Measurements from ENCODE around the gene ADGRG2. TPM values are rescaled to one million over a fixed set of nuclear protein-coding genes. Genes with fewer than 3 reads are reported as not detected.

The ADGRG2 gene
- total and polyA plus RNA-seq, 7 experiments from 2014 or later, result 0.08 TPM; not detected in 6

DNA sequence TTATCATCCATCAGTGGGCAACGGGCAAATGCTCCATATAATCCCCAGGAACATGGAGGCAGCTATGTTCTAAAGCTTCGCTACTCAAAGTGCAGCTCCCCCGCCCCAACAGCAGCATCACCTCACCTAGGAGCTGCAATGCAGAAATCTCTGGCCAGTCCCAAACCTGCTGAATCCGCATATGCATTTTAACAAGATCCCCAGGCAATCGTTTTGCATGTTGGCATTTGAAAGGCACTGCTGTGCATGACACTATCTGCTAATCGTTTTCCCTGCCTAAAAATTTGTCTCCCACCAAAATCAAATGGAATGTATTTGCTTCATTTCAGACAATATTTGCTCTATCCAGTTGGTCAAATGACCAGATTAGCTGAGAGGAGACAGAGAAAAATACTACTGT is 15.2 kb downstream of the ADGRG2 start:
- H3K9me3 ChIP-seq (ENCODE audit: control insufficient read depth in 2 of 3, low read length in 3 of 3), result no peaks in the 10 kb centered on the region
- DNase-seq (no peak), ATAC-seq (no peak)
- no peak overlapping the region for H3K27ac Mint-ChIP-seq
- intact Hi-C loops (cut with micrococcal nuclease), result no loop called here
- H3K36me3 ChIP-seq (ENCODE audit: control insufficient read depth in 2 of 3, insufficient read depth in 3 of 3, low read length in 3 of 3), result no peaks in the 10 kb centered on the region
- no peaks in the 10 kb centered on the region for H3K27me3 ChIP-seq (ENCODE audit: control insufficient read depth in 2 of 2, insufficient read depth in 2 of 2, low read length in 2 of 2)
- H3K36me3 Mint-ChIP-seq, result no peaks in the 10 kb centered on the region
- H3K4me3 Mint-ChIP-seq, result no peak overlapping the region
- ChIA-PET POLR2A (no interaction called here), CTCF (interaction anchor here (0.7 kb wide), 1 partner anchor 25 kb away, joined by 7 read pairs; no protein-coding TSS in a partner anchor)
- peaks cover 0 to 9% (median 0%) of the 10 kb centered on the region in 11 donors for H3K9me3 Mint-ChIP-seq
- H3K27ac ChIP-seq (ENCODE audit: low read depth, low read length), result no peak overlapping the region
- peaks cover 9 to 48% (median 31%) of the 10 kb centered on the region in 5 donors for H3K27me3 Mint-ChIP-seq
- H3K4me3 ChIP-seq (ENCODE audit: low read length), result no peak overlapping the region
- no peaks in the 10 kb centered on the region for H3K4me1 Mint-ChIP-seq
- H3K4me1 ChIP-seq (ENCODE audit: control insufficient read depth in 2 of 2, insufficient read depth in 2 of 2, low read length in 2 of 2), result no peaks in the 10 kb centered on the region

GRCh38 chrX:19100586-19100985 is 21.7 kb downstream of the ADGRG2 start:
- Mint-ChIP-seq H3K4me1 (no peaks in the 10 kb centered on the region), H3K4me3 (no peak overlapping the region), H3K36me3 (no peaks in the 10 kb centered on the region), H3K9me3 (peaks cover 0 to 6% (median 0%) of the 10 kb centered on the region in 11 donors), H3K27me3 (peaks cover 0 to 4% (median 0%) of the 10 kb centered on the region in 5 donors), H3K27ac (no peak overlapping the region)
- CTCF ChIA-PET, result no interaction called here
- Histone ChIP-seq H3K27ac (ENCODE audit: low read depth, low read length) (no peak overlapping the region), H3K27me3 (ENCODE audit: control insufficient read depth in 2 of 2, insufficient read depth in 2 of 2, low read length in 2 of 2) (no peaks in the 10 kb centered on the region), H3K4me3 (ENCODE audit: low read length) (no peak overlapping the region), H3K9me3 (ENCODE audit: control insufficient read depth in 2 of 3, low read length in 3 of 3) (no peaks in the 10 kb centered on the region), H3K36me3 (ENCODE audit: control insufficient read depth in 2 of 3, insufficient read depth in 3 of 3, low read length in 3 of 3) (no peaks in the 10 kb centered on the region), H3K4me1 (ENCODE audit: control insufficient read depth in 2 of 2, insufficient read depth in 2 of 2, low read length in 2 of 2) (no peaks in the 10 kb centered on the region)
- POLR2A ChIA-PET, result no interaction called here
- DNase-seq (no peak), ATAC-seq (no peak)
- intact Hi-C loops (cut with micrococcal nuclease), result no loop called here

DNA sequence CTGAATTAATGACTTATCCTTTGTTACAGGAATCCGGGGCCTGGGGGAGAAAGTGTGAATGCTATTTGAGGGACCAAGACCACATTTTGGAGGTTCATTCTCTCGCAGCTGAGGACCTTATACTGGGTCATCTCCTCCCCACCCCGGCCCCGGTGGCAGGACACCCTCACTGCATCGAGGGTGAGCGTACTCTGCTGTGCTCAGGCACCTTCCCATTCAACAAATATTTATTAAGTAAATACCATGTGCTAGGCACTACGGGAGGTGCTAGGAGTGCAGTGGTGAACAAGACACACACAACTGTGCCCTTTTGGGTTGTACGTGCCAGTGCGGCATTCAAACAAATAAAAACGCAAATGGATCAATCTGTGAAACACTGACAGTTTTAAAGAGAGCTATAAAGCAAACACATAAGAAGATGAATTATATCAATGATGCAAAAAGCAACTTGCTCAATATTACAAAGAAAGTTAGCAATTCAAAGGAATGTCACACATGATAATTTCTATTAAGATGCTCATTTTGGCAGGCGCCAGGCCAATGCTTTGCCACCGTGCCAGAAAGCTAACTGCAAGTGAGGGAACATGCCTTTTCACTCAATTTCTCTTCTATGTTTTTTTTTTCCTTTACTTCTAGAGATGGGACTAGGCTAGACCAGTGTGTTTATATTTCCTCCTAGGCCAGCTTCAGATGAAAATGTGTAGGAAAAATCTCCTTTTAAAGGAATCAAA is 24.6 kb downstream of the ADGRG2 start:
- Mint-ChIP-seq H3K4me3 (no peak overlapping the region), H3K27ac (no peak overlapping the region), H3K27me3 (peaks cover 0 to 4% (median 0%) of the 10 kb centered on the region in 5 donors), H3K36me3 (no peaks in the 10 kb centered on the region), H3K4me1 (no peaks in the 10 kb centered on the region), H3K9me3 (peaks cover 0 to 5% (median 0%) of the 10 kb centered on the region in 11 donors)
- H3K27me3 ChIP-seq (ENCODE audit: control insufficient read depth in 2 of 2, insufficient read depth in 2 of 2, low read length in 2 of 2), result no peaks in the 10 kb centered on the region
- POLR2A ChIA-PET, result no interaction called here
- CTCF ChIA-PET, result no interaction called here
- H3K36me3 ChIP-seq (ENCODE audit: control insufficient read depth in 2 of 3, insufficient read depth in 3 of 3, low read length in 3 of 3), result no peaks in the 10 kb centered on the region
- H3K27ac ChIP-seq (ENCODE audit: low read depth, low read length), result no peak overlapping the region
- H3K9me3 ChIP-seq (ENCODE audit: control insufficient read depth in 2 of 3, low read length in 3 of 3), result no peaks in the 10 kb centered on the region
- H3K4me3 ChIP-seq (ENCODE audit: low read length), result no peak overlapping the region
- intact Hi-C loops (cut with micrococcal nuclease), result no loop called here
- no peaks in the 10 kb centered on the region for H3K4me1 ChIP-seq (ENCODE audit: control insufficient read depth in 2 of 2, insufficient read depth in 2 of 2, low read length in 2 of 2)
- ATAC-seq, result no peak
- no peak for DNase-seq

DNA sequence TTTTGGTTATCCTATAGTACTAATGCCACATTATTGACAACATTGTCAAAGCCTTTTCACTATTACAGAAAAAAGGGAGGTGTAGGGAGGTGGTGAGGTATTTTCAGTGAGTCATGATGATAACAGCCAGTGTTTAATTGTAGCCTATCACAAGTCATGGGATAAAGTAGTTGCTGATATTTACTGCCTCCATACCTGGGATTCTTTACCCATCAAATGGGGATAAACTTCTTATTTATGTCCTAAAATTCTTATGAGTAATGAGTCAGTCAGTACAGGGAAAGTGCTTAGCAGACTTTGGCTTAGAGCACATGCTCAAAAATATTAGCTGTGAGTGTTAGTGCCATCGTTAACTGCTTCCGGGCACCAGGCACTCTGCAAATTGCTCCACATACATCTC is 25.7 kb downstream of the ADGRG2 start:
- H3K36me3 Mint-ChIP-seq, result no peaks in the 10 kb centered on the region
- ChIA-PET CTCF (no interaction called here), POLR2A (interaction anchor here (0.7 kb wide), 1 partner anchor 1420 kb away, joined by 3 read pairs; no protein-coding TSS in a partner anchor)
- H3K4me1 ChIP-seq (ENCODE audit: control insufficient read depth in 2 of 2, insufficient read depth in 2 of 2, low read length in 2 of 2), result no peaks in the 10 kb centered on the region
- no peaks in the 10 kb centered on the region for H3K9me3 ChIP-seq (ENCODE audit: control insufficient read depth in 2 of 3, low read length in 3 of 3)
- H3K27me3 ChIP-seq (ENCODE audit: control insufficient read depth in 2 of 2, insufficient read depth in 2 of 2, low read length in 2 of 2), result no peaks in the 10 kb centered on the region
- H3K27ac Mint-ChIP-seq, result no peak overlapping the region
- intact Hi-C loops (cut with micrococcal nuclease), result no loop called here
- no peak overlapping the region for H3K4me3 Mint-ChIP-seq
- no peaks in the 10 kb centered on the region for H3K36me3 ChIP-seq (ENCODE audit: control insufficient read depth in 2 of 3, insufficient read depth in 3 of 3, low read length in 3 of 3)
- DNase-seq (no peak), ATAC-seq (no peak)
- no peak overlapping the region for H3K27ac ChIP-seq (ENCODE audit: low read depth, low read length)
- H3K4me3 ChIP-seq (ENCODE audit: low read length), result no peak overlapping the region
- H3K9me3 Mint-ChIP-seq, result peaks cover 0 to 5% (median 0%) of the 10 kb centered on the region in 11 donors
- no peaks in the 10 kb centered on the region for H3K4me1 Mint-ChIP-seq
- peaks cover 0 to 4% (median 0%) of the 10 kb centered on the region in 5 donors for H3K27me3 Mint-ChIP-seq

- Histone ChIP-seq H3K27me3 (ENCODE audit: control insufficient read depth in 2 of 2, insufficient read depth in 2 of 2, low read length in 2 of 2) (no peaks in the 10 kb centered on the region), H3K27ac (ENCODE audit: low read depth, low read length) (no peak overlapping the region), H3K4me3 (ENCODE audit: low read length) (no peak overlapping the region), H3K36me3 (ENCODE audit: control insufficient read depth in 2 of 3, insufficient read depth in 3 of 3, low read length in 3 of 3) (no peaks in the 10 kb centered on the region), H3K9me3 (ENCODE audit: control insufficient read depth in 2 of 3, low read length in 3 of 3) (no peaks in the 10 kb centered on the region), H3K4me1 (ENCODE audit: control insufficient read depth in 2 of 2, insufficient read depth in 2 of 2, low read length in 2 of 2) (no peaks in the 10 kb centered on the region)
- Mint-ChIP-seq H3K27me3 (peaks cover 0 to 4% (median 0%) of the 10 kb centered on the region in 5 donors), H3K4me1 (no peaks in the 10 kb centered on the region), H3K27ac (no peak overlapping the region), H3K36me3 (peaks cover 0 to 15% (median 0%) of the 10 kb centered on the region in 5 donors), H3K4me3 (no peak overlapping the region), H3K9me3 (peaks cover 0 to 25% (median 10%) of the 10 kb centered on the region in 11 donors)
- POLR2A ChIA-PET, result no interaction called here
- intact Hi-C loops (cut with micrococcal nuclease), result no loop called here
- CTCF ChIA-PET, result no interaction called here
- DNase-seq (no peak), ATAC-seq (no peak)
These were observed 27.6 kb downstream of the ADGRG2 start for GRCh38 chrX:19094654-19095053.

- H3K27me3 ChIP-seq (ENCODE audit: control insufficient read depth in 2 of 2, insufficient read depth in 2 of 2, low read length in 2 of 2), result no peaks in the 10 kb centered on the region
- ATAC-seq, result no peak
- CTCF ChIA-PET, result no interaction called here
These were observed 30.7 kb downstream of the ADGRG2 start for GRCh38 chrX:19091596-19091995.

DNA sequence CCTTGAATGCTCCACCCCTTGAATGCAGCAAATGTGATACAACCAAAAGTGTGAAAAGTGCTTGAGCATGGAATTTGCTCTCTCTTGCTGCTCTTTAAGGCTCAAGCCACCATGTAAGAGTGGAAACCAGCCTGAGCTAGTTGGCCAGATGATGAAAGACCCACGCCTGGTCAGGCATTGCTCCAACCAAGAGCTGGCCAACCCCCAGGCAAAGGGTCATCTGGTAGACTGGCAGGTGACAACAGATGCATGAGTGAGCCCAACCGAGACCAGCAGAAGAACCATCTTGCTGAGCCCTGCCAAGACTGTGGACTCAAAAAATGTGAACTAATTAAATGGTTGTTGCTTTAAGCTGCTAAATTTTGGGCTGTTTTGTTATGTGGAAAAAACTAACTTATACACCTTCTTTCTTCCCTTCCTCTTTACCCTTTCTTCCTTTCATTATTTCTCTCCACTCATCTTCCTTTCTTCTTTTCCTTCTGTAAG is 32.7 kb downstream of the ADGRG2 start:
- Mint-ChIP-seq H3K27me3 (peaks cover 0 to 13% (median 4%) of the 10 kb centered on the region in 5 donors), H3K4me3 (no peak overlapping the region), H3K4me1 (no peaks in the 10 kb centered on the region), H3K27ac (no peak overlapping the region), H3K36me3 (peaks cover 0 to 16% (median 0%) of the 10 kb centered on the region in 5 donors), H3K9me3 (peaks cover 0 to 41% (median 14%) of the 10 kb centered on the region in 11 donors)
- Histone ChIP-seq H3K4me3 (ENCODE audit: low read length) (no peak overlapping the region), H3K27me3 (ENCODE audit: control insufficient read depth in 2 of 2, insufficient read depth in 2 of 2, low read length in 2 of 2) (no peaks in the 10 kb centered on the region), H3K36me3 (ENCODE audit: control insufficient read depth in 2 of 3, insufficient read depth in 3 of 3, low read length in 3 of 3) (no peaks in the 10 kb centered on the region), H3K9me3 (ENCODE audit: control insufficient read depth in 2 of 3, low read length in 3 of 3) (no peaks in the 10 kb centered on the region), H3K4me1 (ENCODE audit: control insufficient read depth in 2 of 2, insufficient read depth in 2 of 2, low read length in 2 of 2) (no peaks in the 10 kb centered on the region), H3K27ac (ENCODE audit: low read depth, low read length) (no peak overlapping the region)
- ATAC-seq (no peak), DNase-seq (no peak)
- POLR2A ChIA-PET, result no interaction called here
- CTCF ChIA-PET, result no interaction called here
- intact Hi-C loops (cut with micrococcal nuclease), result no loop called here

More at GRCh38 chrX:19091596-19091995, 30.7 kb downstream of the ADGRG2 start:
- H3K36me3 Mint-ChIP-seq, result peaks cover 0 to 16% (median 0%) of the 10 kb centered on the region in 5 donors
- peaks cover 0 to 13% (median 4%) of the 10 kb centered on the region in 5 donors for H3K27me3 Mint-ChIP-seq
- Histone ChIP-seq H3K4me1 (ENCODE audit: control insufficient read depth in 2 of 2, insufficient read depth in 2 of 2, low read length in 2 of 2) (no peaks in the 10 kb centered on the region), H3K9me3 (ENCODE audit: control insufficient read depth in 2 of 3, low read length in 3 of 3) (no peaks in the 10 kb centered on the region), H3K36me3 (ENCODE audit: control insufficient read depth in 2 of 3, insufficient read depth in 3 of 3, low read length in 3 of 3) (no peaks in the 10 kb centered on the region), H3K27ac (ENCODE audit: low read depth, low read length) (no peak overlapping the region), H3K4me3 (ENCODE audit: low read length) (no peak overlapping the region)
- intact Hi-C loops (cut with micrococcal nuclease), result no loop called here
- H3K4me1 Mint-ChIP-seq, result no peaks in the 10 kb centered on the region
- no peak overlapping the region for H3K27ac Mint-ChIP-seq
- H3K9me3 Mint-ChIP-seq, result peaks cover 0 to 41% (median 14%) of the 10 kb centered on the region in 11 donors
- no peak overlapping the region for H3K4me3 Mint-ChIP-seq
- POLR2A ChIA-PET, result no interaction called here
- no peak for DNase-seq

Data from naive thymus-derived CD4-positive, alpha-beta T cell (primary cell).